Measurements from ENCODE around the gene GCAT. TPM values are rescaled to one million over a fixed set of nuclear protein-coding genes. Genes with fewer than 3 reads are reported as not detected.
A peak's percentile ranks its signal among the peaks of the same experiment; 100 is the strongest.

GCAT gene
- total and polyA plus RNA-seq, 2 of the 13 experiments (the other 11 are each of a cell fraction or from before 2014, with no cell fraction given): 28.0 to 50.3 TPM

GRCh38 chr22:37782340-37783168 is 25.2 kb upstream of the GCAT start (continued):
- TF ChIP-seq SNAPC4 (CRISPR knock-in tag; IDR thresholded peaks at IDR 0.05): no peak
- TF ChIP-seq PHB2 (IDR thresholded peaks at IDR 0.05; ENCODE audit: partially characterized antibody): no peak
- no peak for TF ChIP-seq MEF2D (CRISPR knock-in tag; IDR thresholded peaks at IDR 0.05)
- no peak for TF ChIP-seq ZNF180 (CRISPR knock-in tag; IDR thresholded peaks at IDR 0.05; ENCODE audit: borderline replicate concordance, low read depth)
- TF ChIP-seq SMAD3 (CRISPR knock-in tag; IDR thresholded peaks at IDR 0.05): 0 out of 2 replicates have a peak, but pooled peaks have one; percentile 24
- no peak for TF ChIP-seq HCFC1 (IDR thresholded peaks at IDR 0.05; ENCODE audit: low read depth, low read length)
- TF ChIP-seq SP2 (CRISPR knock-in tag; IDR thresholded peaks at IDR 0.05): no peak
- no peak for TF ChIP-seq KDM4B (CRISPR knock-in tag; IDR thresholded peaks at IDR 0.05)
- no peak for TF ChIP-seq EHMT2 (IDR thresholded peaks at IDR 0.05; ENCODE audit: borderline replicate concordance, low read depth, low read length)
- TF ChIP-seq ZBTB7A (CRISPR knock-in tag; IDR thresholded peaks at IDR 0.05): no peak
- no peak for TF ChIP-seq GLI4 (CRISPR knock-in tag; IDR thresholded peaks at IDR 0.05; ENCODE audit: borderline replicate concordance)
- TF ChIP-seq TP53 (CRISPR knock-in tag; conservative IDR thresholded peaks at IDR 0.05): no peak
- TF ChIP-seq PRMT3 (CRISPR knock-in tag; IDR thresholded peaks at IDR 0.05; ENCODE audit: borderline replicate concordance, low read depth): no peak
- TF ChIP-seq ATF1 (CRISPR knock-in tag; IDR thresholded peaks at IDR 0.05): no peak
- TF ChIP-seq PHF8 (CRISPR knock-in tag; IDR thresholded peaks at IDR 0.05): no peak
- TF ChIP-seq ZNF18 (CRISPR knock-in tag; IDR thresholded peaks at IDR 0.05; ENCODE audit: insufficient replicate concordance): no peak
- TF ChIP-seq CERS6 (CRISPR knock-in tag; IDR thresholded peaks at IDR 0.05): no peak
- no peak for TF ChIP-seq HNF1B (CRISPR knock-in tag; IDR thresholded peaks at IDR 0.05)
